ENCODE measurements around the gene LRRC7. TPM values are rescaled to one million over a fixed set of nuclear protein-coding genes. Genes with fewer than 3 reads are reported as not detected.

LRRC7 gene
- polyA plus RNA-seq, 1 of the 3 experiments (the other 2 are of a cell fraction), result 0.02 TPM

GRCh38 chr1:70146488-70146887 is 578.8 kb downstream of the LRRC7 start:
- H3K9me2 ChIP-seq, result no peaks in the 10 kb centered on the region
- peaks cover 16% of the 10 kb centered on the region for H3F3A ChIP-seq (replicated peaks; ENCODE audit: insufficient read depth)
- H2AFZ ChIP-seq (ENCODE audit: low read depth), result no peak overlapping the region
- H3K36me3 ChIP-seq (replicated peaks in 1 of 2; ENCODE audit: control insufficient read depth in 1 of 2, insufficient read depth in 2 of 2, low read length in 1 of 2), result peaks cover 23 to 31% of the 10 kb centered on the region in 2 experiments
- H3K79me2 ChIP-seq (ENCODE audit: insufficient read depth), result no peaks in the 10 kb centered on the region
- no peak overlapping the region for H3K4me2 ChIP-seq
- no peak overlapping the region for H3K9ac ChIP-seq
- H4K20me1 ChIP-seq (ENCODE audit: insufficient read depth), result no peaks in the 10 kb centered on the region
- no peaks in the 10 kb centered on the region for H3K27me3 ChIP-seq (ENCODE audit: insufficient read depth)
- H3K27ac ChIP-seq (ENCODE audit: low read depth in 2 of 2, low read length in 1 of 2), result no peak overlapping the region
- peaks cover 0 to 11% of the 10 kb centered on the region in 2 experiments; a peak in 2 of 4 replicates for H3K4me1 ChIP-seq (ENCODE audit: control insufficient read depth in 1 of 2, insufficient read depth in 2 of 2, low read depth in 1 of 2, low read length in 1 of 2)
- H3K9me3 ChIP-seq, result no peaks in the 10 kb centered on the region
- CTCF ChIA-PET, result interaction anchor here (0.8 kb wide), 1 partner anchor 9 kb away, joined by 3 read pairs; no protein-coding TSS in a partner anchor
- DNase-seq, result no peak
- POLR2A ChIA-PET, result no interaction called here
- H3K4me3 ChIP-seq (ENCODE audit: low read depth in 2 of 2, low read length in 1 of 2), result no peak overlapping the region
- TF ChIP-seq TCF12 (IDR thresholded peaks at IDR 0.05) (no peak), RAD21 (IDR thresholded peaks at IDR 0.05; ENCODE audit: low read length) (no peak), IRF3 (IDR thresholded peaks at IDR 0.05; ENCODE audit: low read depth, low read length) (no peak), NFIC (IDR thresholded peaks at IDR 0.05; ENCODE audit: borderline replicate concordance) (no peak), RCOR1 (IDR thresholded peaks at IDR 0.05; ENCODE audit: low read length) (no peak), TAF1 (IDR thresholded peaks at IDR 0.05; ENCODE audit: borderline replicate concordance, low read depth, low read length) (no peak), RXRA (IDR thresholded peaks at IDR 0.05; ENCODE audit: borderline replicate concordance, low read depth) (no peak), MEF2A (IDR thresholded peaks at IDR 0.05; ENCODE audit: borderline replicate concordance, low read depth) (no peak), TEAD4 (IDR thresholded peaks at IDR 0.05; ENCODE audit: borderline replicate concordance, insufficient read depth) (no peak), FOXJ3 (CRISPR knock-in tag; IDR thresholded peaks at IDR 0.05) (no peak), GABPA (IDR thresholded peaks at IDR 0.05; ENCODE audit: low read depth) (no peak), GATA2 (CRISPR knock-in tag; IDR thresholded peaks at IDR 0.05) (no peak), SIN3A (IDR thresholded peaks at IDR 0.05; ENCODE audit: borderline replicate concordance, low read depth, low read length) (no peak), USF1 (IDR thresholded peaks at IDR 0.05; ENCODE audit: borderline replicate concordance, low read depth) (no peak), RFX5 (IDR thresholded peaks at IDR 0.05; ENCODE audit: low read length) (no peak), YY1 (IDR thresholded peaks at IDR 0.05; ENCODE audit: low read depth) (no peak), CHD2 (IDR thresholded peaks at IDR 0.05; ENCODE audit: low read length, partially characterized antibody) (no peak), SMC3 (IDR thresholded peaks at IDR 0.05; ENCODE audit: low read depth, low read length) (no peak)
- TF ChIP-seq, protein P1, sequence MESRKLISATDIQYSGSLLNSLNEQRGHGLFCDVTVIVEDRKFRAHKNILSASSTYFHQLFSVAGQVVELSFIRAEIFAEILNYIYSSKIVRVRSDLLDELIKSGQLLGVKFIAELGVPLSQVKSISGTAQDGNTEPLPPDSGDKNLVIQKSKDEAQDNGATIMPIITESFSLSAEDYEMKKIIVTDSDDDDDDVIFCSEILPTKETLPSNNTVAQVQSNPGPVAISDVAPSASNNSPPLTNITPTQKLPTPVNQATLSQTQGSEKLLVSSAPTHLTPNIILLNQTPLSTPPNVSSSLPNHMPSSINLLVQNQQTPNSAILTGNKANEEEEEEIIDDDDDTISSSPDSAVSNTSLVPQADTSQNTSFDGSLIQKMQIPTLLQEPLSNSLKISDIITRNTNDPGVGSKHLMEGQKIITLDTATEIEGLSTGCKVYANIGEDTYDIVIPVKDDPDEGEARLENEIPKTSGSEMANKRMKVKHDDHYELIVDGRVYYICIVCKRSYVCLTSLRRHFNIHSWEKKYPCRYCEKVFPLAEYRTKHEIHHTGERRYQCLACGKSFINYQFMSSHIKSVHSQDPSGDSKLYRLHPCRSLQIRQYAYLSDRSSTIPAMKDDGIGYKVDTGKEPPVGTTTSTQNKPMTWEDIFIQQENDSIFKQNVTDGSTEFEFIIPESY (IDR thresholded peaks at IDR 0.05; ENCODE audit: borderline replicate concordance, low read depth), result no peak
- TF ChIP-seq, protein P2, sequence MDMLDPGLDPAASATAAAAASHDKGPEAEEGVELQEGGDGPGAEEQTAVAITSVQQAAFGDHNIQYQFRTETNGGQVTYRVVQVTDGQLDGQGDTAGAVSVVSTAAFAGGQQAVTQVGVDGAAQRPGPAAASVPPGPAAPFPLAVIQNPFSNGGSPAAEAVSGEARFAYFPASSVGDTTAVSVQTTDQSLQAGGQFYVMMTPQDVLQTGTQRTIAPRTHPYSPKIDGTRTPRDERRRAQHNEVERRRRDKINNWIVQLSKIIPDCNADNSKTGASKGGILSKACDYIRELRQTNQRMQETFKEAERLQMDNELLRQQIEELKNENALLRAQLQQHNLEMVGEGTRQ (IDR thresholded peaks at IDR 0.05; ENCODE audit: borderline replicate concordance, low read depth, low read length), result no peak

All from SK-N-SH (cell line).